Hematopoietic multipotent progenitor cell (in vitro differentiated cells): Measurements from ENCODE around the gene LRRC42. TPM values are rescaled to one million over a fixed set of nuclear protein-coding genes. Genes with fewer than 3 reads are reported as not detected.
"Not testable (repeated sequence)": the region's sequence is repeated elsewhere in the genome, so short reads cannot be mapped to it uniquely, and the experiment has no call there.

ENCODE experiments used
- DNase-seq, 3 donors: peaks; one replicate each; pipeline ENCODE4 v3.0.0-alpha.2; 2011 to 2015; ENCODE audit warnings: low read depth in 2 of 3, low spot score in 2 of 3
- total RNA-seq: library from RNA; depleted of rRNA; stranded (reverse); fragments of >200 nt; gene quantifications from one replicate; pipeline ENCODE4 v1.2.3, GENCODE V29; 2012

The LRRC42 gene
- total RNA-seq, 1 donor = 8.9 TPM

DNA sequence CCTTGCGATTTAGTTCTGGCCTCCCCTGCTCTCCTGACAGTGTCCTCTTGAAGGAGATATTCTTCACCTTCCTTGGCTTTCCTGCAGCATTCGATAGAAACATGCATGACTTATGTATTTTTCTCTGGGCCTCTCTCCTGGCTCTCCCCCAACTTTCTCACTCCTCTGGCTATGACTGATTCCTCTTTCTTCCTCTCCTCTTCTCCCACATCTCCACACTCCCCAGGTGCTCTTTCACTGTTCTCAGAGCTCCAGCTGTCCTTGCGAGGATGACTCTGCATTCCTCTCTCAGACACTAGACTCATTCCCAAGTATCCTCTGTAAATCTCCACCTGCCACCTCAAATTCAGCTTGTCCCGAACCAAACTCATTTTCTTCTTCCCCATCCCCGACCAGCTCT is 18.0 kb downstream of the LRRC42 start:
- no peak for DNase-seq

- DNase-seq = no peak
Observed at GRCh38 chr1:53966794-53967193, 20.6 kb downstream of the LRRC42 start.

GRCh38 chr1:53967409-53968124 is 21.4 kb downstream of the LRRC42 start:
- DNase-seq = no peak

DNA sequence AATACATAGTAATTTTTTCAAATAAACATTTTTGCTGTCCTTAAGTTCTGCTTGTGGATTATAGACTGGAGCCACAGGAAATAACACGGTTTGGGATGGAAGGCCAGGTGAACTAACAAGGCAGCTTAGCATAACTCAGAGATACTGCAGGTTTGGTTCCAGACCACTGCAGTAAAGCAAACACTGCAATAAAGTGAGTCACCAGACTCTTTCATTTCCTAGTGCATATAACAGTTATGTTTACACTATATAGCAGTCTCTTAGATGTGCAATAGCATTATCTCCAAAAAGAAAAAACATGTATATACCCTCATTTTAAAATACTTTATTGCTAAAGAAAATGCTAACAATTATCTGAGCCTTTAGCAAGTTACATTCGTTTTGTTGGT is 22.0 kb downstream of the LRRC42 start:
- no peak for DNase-seq

GRCh38 chr1:53969323-53969722 is 23.2 kb downstream of the LRRC42 start:
- not testable (repeated sequence) for DNase-seq

DNA sequence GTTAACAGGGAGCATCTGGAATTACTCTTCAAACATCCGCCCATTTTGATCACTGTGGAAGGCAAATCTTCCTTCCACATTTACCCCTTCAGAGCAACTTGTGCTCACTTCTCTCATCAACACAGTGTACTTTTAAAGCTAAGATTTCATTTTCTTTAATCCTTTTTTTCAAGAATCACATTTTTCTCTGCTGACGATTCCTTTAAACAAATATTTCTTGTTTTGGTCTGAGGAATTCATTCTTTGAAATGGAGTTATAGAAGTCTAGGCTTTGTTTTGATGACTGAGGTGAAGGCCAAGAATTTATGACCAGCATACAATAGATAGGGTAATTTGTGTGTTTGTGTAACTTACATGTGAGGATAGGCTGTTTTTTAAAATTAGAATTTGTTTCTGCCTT is 25.6 kb downstream of the LRRC42 start:
- no peak for DNase-seq

DNA sequence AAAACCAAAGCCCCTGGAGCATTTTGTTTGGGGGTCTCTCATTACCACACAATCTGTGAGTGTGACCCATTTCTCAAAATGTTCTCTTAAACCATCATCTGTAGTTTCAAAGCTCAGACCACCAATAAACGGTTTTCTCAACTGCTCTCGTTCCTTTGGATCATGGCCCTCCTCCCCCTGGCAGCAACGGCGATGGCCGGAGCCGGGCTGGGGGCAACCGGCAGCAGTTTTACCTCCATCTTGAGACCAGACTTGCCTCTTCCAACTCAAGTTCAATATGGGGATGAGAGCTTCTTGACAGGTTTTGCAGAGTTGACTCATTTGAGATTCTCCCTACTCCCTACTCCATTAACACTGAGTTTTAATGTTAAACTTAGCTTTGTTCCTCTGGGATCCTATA is 29.7 kb downstream of the LRRC42 start:
- no peak for DNase-seq

- no peak for DNase-seq
Observed at GRCh38 chr1:53979712-53980450, 33.7 kb downstream of the LRRC42 start.

- no peak for DNase-seq
Observed at GRCh38 chr1:53981220-53981619, 35.1 kb downstream of the LRRC42 start.

- peak in 2 of 3 donors; percentile 1 to 13 for DNase-seq
Observed at GRCh38 chr1:53982034-53982762, 36.0 kb downstream of the LRRC42 start.

- no peak for DNase-seq
Observed at GRCh38 chr1:53982763-53983104, 36.6 kb downstream of the LRRC42 start.

GRCh38 chr1:53984726-53985125 is 38.6 kb downstream of the LRRC42 start:
- DNase-seq = no peak

DNA sequence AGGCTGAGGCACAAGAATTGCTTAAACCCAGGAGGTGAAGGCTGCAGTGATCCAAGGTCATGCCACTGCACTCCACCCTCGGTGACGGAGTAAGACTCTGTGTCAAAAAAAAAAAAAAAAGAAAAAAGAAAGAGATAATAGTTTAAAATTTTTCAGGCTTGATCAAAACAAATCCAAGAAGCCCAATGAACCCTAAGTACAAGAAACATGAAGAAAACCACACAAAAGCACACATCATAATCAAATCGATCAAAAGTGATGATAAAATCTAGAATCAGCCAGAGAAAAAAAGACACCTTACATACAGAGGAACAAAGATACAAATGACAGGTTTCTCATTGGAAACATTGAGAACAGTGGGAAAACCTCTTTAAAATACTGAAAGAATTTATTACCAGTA is 40.3 kb downstream of the LRRC42 start:
- no peak for DNase-seq

DNA sequence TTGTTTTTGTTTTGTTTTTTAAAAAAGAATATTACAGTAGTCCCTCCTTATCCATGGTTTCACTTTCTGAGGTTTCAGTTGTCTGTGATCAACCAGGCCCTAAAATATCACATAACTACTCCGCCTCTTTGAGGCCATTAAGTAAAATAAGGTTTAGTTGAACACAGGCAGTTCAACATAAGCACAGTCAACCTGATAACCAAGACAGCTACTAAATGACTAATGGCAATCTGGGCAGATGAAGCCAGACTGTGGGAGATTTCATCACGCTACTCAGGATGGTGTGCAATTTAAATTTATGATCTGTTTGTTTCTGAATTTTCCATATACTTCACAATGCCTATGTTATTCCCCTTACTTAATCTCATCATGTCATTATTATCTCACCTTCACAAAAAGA is 41.7 kb downstream of the LRRC42 start:
- no peak for DNase-seq

DNA sequence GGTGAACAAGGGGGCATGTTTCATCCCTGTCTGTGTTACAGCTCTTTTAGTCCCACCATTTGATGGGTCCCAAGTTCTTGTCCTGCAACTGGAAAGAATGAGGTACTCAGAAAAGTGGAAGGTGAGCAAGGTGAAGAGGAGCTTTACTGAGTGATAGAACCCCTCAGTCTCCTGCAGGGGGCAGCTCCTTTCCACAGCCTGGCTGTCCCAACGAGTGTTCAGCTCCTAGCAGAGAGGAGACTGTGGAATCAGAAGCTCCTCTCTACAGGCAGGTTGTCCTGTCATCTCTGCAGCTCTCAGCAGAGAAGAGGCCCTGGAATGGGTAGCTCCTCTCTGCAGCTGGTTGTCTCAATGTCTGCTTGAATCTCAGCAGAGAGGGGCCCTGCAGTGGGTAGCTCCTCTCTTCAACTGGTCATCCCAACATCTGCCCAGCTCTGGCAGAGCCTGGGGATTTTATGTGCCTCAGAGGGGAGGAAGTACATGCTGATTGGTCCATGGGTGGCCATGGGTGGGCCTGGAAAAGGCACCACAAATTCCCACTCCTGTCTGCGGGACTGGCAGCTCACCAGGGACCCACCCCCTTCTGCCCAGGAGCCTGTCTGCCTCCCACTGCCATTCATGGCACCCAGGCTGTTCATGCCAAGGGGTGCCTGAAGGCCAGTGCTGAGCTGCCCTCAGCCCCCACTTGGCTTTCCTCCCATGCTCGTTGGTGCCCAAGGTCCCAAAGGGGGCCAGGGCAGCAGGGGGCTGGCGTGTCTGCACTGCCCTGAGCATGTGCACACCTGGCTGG is 46.1 kb downstream of the LRRC42 start:
- no peak for DNase-seq

DNA sequence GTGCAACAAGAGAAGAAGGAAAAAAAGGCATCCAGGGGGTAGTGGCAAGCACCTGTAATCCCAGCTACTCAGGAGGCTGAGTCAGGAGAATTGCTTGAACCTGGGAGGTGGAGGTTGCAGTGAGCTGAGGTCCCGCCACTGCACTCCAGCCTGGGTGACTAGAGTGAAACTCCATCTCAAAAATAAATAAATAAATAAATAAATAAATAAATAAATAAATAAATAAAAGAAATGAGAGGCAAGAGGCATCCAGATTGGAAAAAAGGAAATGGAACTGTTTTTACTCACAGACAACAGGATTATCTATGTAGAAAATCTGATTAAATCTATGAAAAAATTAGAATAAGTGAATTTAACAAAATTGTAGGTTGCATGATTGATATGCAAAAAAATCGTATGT is 48.4 kb downstream of the LRRC42 start:
- DNase-seq = not testable (repeated sequence)

- no peak for DNase-seq
Observed at GRCh38 chr1:53995683-53996082, 49.5 kb downstream of the LRRC42 start.

DNA sequence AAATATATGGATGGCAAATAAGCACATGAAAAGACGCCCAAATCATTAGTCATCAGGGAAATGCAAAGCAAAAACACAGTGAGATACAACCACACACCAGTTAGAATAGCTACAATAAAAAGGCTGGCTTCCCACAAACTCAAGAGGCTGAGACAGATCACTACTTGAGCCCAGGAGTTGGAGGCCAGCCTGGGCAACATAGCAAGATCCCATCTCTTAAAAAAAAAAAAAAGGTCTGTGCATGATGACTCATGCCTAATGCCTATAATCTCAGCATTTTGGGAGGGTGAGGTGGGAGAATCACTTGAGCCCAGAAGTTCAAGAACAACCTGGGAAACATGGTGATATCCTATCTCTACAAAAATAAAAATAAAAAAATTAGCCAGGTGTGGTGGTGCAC is 52.1 kb downstream of the LRRC42 start:
- no peak for DNase-seq

DNA sequence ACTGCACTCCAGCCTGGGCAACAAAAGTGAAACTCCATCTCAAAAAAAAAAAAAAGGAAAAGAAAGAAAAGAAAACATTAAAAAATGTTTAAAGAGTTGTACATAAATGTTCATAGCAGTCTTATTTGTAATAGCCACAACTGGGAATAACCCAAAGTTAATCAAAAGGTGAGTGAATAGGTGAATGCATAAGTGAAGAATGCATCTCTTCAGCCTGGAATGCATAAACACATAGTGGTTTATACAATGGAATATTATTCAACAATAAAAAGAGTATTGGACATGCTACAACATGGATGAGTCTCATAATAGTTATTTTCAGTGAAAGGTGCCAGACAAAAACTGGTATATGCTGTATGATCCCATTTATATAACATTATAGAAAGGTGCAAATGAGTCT is 53.8 kb downstream of the LRRC42 start:
- DNase-seq = no peak

GRCh38 chr1:54001591-54001990 is 55.4 kb downstream of the LRRC42 start:
- DNase-seq = no peak
